HEK293 (cell line): ENCODE measurements around the gene PDE1C.

Source experiments
- KLF7 ChIP-seq: fragments of 450-650 bp; formaldehyde crosslinking; IDR thresholded peaks from 2 replicates; pipeline ENCODE4 v1.5.1; 2016; ENCODE audit warnings: missing biosample characterization, missing genetic modification characterization, borderline replicate concordance
- PRDM1 ChIP-seq: fragments of 450-650 bp; formaldehyde crosslinking; IDR thresholded peaks from 2 replicates; pipeline ENCODE4; 2016; ENCODE audit warnings: missing biosample characterization, missing genetic modification characterization
- REPIN1 ChIP-seq: fragments of 450-650 bp; formaldehyde crosslinking; IDR thresholded peaks from 2 replicates; pipeline ENCODE4 v1.5.1; 2017; ENCODE audit warnings: missing biosample characterization, missing genetic modification characterization, low read depth
- TCF7L2 ChIP-seq: IDR thresholded peaks from 2 replicates; pipeline ENCODE4 v1.6.1; 2011; ENCODE audit warnings: low read depth, mild to moderate bottlenecking, inconsistent platforms, low read length, moderate library complexity, borderline replicate concordance
- YY1 ChIP-seq: fragments of 450-650 bp; formaldehyde crosslinking; IDR thresholded peaks from 2 replicates; pipeline ENCODE4 v1.5.1; 2018; ENCODE audit warnings: missing biosample characterization, missing genetic modification characterization
- ZNF174 ChIP-seq: fragments of 450-650 bp; formaldehyde crosslinking; IDR thresholded peaks from 2 replicates; pipeline ENCODE4 v1.5.0; 2017; ENCODE audit warnings: missing biosample characterization, mild to moderate bottlenecking, missing genetic modification characterization
- ZNF391 ChIP-seq: fragments of 450-650 bp; formaldehyde crosslinking; IDR thresholded peaks from 2 replicates; pipeline ENCODE4 v1.5.1; 2016; ENCODE audit warnings: low read depth, missing biosample characterization, missing genetic modification characterization, borderline replicate concordance
- ZNF423 ChIP-seq: fragments of 450-650 bp; formaldehyde crosslinking; IDR thresholded peaks from 2 replicates; pipeline ENCODE4 v1.5.1; 2016; ENCODE audit warnings: missing biosample characterization, missing genetic modification characterization
- ZSCAN18 ChIP-seq: fragments of 450-650 bp; formaldehyde crosslinking; IDR thresholded peaks from 2 replicates; pipeline ENCODE4 v1.5.1; 2016; ENCODE audit warnings: missing biosample characterization, missing genetic modification characterization
- TF ChIP-seq, protein P1 (sequence below): fragments of 450-650 bp; formaldehyde crosslinking; IDR thresholded peaks from 2 replicates; pipeline ENCODE4 v1.5.1; 2016; ENCODE audit warnings: missing biosample characterization, missing genetic modification characterization
- TF ChIP-seq, protein P2 (sequence below): fragments of 450-650 bp; formaldehyde crosslinking; IDR thresholded peaks from 2 replicates; pipeline ENCODE4 v1.5.1; 2016; ENCODE audit warnings: missing biosample characterization, missing genetic modification characterization
- TF ChIP-seq, protein P3 (sequence below): fragments of 450-650 bp; formaldehyde crosslinking; IDR thresholded peaks from 2 replicates; pipeline ENCODE4 v1.5.1; 2016; ENCODE audit warnings: missing biosample characterization, missing genetic modification characterization, low read depth

DNA sequence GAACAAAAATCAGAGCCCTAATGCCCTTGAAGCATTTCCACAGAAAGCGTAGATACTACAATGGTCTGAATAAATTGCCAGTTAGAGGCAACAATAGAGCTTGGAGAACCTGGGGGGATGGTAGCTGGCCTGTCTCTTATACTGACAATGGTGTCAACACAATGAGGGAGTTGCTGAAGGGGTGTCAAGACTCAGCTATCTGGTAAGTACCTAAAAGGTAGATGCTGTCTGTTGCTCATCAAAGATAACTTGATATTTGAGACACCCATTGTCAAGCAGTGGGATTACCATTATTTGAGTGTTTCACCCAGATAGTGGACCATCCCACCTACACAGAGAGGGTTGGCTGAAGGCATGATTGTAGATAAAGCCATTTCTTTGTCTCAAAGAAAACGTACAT lies 72.8 kb downstream of the PDE1C start:
- TF ChIP-seq, protein P1, sequence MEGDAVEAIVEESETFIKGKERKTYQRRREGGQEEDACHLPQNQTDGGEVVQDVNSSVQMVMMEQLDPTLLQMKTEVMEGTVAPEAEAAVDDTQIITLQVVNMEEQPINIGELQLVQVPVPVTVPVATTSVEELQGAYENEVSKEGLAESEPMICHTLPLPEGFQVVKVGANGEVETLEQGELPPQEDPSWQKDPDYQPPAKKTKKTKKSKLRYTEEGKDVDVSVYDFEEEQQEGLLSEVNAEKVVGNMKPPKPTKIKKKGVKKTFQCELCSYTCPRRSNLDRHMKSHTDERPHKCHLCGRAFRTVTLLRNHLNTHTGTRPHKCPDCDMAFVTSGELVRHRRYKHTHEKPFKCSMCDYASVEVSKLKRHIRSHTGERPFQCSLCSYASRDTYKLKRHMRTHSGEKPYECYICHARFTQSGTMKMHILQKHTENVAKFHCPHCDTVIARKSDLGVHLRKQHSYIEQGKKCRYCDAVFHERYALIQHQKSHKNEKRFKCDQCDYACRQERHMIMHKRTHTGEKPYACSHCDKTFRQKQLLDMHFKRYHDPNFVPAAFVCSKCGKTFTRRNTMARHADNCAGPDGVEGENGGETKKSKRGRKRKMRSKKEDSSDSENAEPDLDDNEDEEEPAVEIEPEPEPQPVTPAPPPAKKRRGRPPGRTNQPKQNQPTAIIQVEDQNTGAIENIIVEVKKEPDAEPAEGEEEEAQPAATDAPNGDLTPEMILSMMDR = no peak
- TF ChIP-seq ZNF391 (tag by site-specific recombination) (no peak), TCF7L2 (no peak), ZNF174 (tag by site-specific recombination) (no peak), REPIN1 (tag by site-specific recombination) (no peak), KLF7 (tag by site-specific recombination) (no peak), YY1 (tag by site-specific recombination) (no peak), ZSCAN18 (tag by site-specific recombination) (no peak), PRDM1 (tag by site-specific recombination) (no peak), ZNF423 (no peak)
- TF ChIP-seq, protein P2, sequence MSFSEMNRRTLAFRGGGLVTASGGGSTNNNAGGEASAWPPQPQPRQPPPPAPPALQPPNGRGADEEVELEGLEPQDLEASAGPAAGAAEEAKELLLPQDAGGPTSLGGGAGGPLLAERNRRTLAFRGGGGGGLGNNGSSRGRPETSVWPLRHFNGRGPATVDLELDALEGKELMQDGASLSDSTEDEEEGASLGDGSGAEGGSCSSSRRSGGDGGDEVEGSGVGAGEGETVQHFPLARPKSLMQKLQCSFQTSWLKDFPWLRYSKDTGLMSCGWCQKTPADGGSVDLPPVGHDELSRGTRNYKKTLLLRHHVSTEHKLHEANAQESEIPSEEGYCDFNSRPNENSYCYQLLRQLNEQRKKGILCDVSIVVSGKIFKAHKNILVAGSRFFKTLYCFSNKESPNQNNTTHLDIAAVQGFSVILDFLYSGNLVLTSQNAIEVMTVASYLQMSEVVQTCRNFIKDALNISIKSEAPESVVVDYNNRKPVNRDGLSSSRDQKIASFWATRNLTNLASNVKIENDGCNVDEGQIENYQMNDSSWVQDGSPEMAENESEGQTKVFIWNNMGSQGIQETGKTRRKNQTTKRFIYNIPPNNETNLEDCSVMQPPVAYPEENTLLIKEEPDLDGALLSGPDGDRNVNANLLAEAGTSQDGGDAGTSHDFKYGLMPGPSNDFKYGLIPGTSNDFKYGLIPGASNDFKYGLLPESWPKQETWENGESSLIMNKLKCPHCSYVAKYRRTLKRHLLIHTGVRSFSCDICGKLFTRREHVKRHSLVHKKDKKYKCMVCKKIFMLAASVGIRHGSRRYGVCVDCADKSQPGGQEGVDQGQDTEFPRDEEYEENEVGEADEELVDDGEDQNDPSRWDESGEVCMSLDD (tag by site-specific recombination) = no peak
- TF ChIP-seq, protein P3, sequence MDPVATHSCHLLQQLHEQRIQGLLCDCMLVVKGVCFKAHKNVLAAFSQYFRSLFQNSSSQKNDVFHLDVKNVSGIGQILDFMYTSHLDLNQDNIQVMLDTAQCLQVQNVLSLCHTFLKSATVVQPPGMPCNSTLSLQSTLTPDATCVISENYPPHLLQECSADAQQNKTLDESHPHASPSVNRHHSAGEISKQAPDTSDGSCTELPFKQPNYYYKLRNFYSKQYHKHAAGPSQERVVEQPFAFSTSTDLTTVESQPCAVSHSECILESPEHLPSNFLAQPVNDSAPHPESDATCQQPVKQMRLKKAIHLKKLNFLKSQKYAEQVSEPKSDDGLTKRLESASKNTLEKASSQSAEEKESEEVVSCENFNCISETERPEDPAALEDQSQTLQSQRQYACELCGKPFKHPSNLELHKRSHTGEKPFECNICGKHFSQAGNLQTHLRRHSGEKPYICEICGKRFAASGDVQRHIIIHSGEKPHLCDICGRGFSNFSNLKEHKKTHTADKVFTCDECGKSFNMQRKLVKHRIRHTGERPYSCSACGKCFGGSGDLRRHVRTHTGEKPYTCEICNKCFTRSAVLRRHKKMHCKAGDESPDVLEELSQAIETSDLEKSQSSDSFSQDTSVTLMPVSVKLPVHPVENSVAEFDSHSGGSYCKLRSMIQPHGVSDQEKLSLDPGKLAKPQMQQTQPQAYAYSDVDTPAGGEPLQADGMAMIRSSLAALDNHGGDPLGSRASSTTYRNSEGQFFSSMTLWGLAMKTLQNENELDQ (tag by site-specific recombination) = no peak
